Measurements from ENCODE around the gene GAMT.

GRCh38 chr19:1383312-1384084 is 17.8 kb downstream of the GAMT start, which contains the start of gene NDUFS7:
- TF ChIP-seq SUZ12 (IDR thresholded peaks at IDR 0.05) (no peak), BHLHE40 (IDR thresholded peaks at IDR 0.05; ENCODE audit: borderline replicate concordance) (no peak), PKNOX1 (IDR thresholded peaks at IDR 0.05) (no peak), LEF1 (IDR thresholded peaks at IDR 0.05; ENCODE audit: borderline replicate concordance) (peak; percentile 46; the same call in 1 of the 2 replicates), ARNT (IDR thresholded peaks at IDR 0.05) (peak; percentile 53), FOXM1 (IDR thresholded peaks at IDR 0.05; ENCODE audit: borderline replicate concordance) (peak; percentile 76), SP1 (IDR thresholded peaks at IDR 0.05) (no peak), TARDBP (IDR thresholded peaks at IDR 0.05) (peak; percentile 77), ZNF384 (IDR thresholded peaks at IDR 0.05) (no peak; the same call in 1 of the 2 replicates), FOXA1 (IDR thresholded peaks at IDR 0.05) (no peak), FOXK2 (IDR thresholded peaks at IDR 0.05) (no peak), HDGF (IDR thresholded peaks at IDR 0.05; ENCODE audit: borderline replicate concordance) (no peak)
